Activated CD4-positive, alpha-beta T cell treated with anti-CD3 and anti-CD28 coated beads for 1 hour (primary cell): ENCODE measurements around the gene CLK4.

Source experiments
- DNase-seq: peaks from one replicate; pipeline ENCODE4 v3.0.0-alpha.2; 2020

CLK4 gene

GRCh38 chr5:178632285-178632684 lies 5.4 kb upstream of the CLK4 start:
- no peak for DNase-seq

GRCh38 chr5:178630951-178631350 lies 4.1 kb upstream of the CLK4 start:
- DNase-seq = no peak

- no peak for DNase-seq
These were observed 3.7 kb upstream of the CLK4 start for GRCh38 chr5:178630475-178630930.

GRCh38 chr5:178627259-178627598 lies 379 bp upstream of the CLK4 start:
- no peak for DNase-seq

GRCh38 chr5:178625679-178626483 lies 969 bp downstream of the CLK4 start:
- DNase-seq = no peak

GRCh38 chr5:178624631-178625546 lies 2.0 kb downstream of the CLK4 start:
- no peak for DNase-seq

GRCh38 chr5:178622679-178623247 lies 4.1 kb downstream of the CLK4 start:
- no peak for DNase-seq

GRCh38 chr5:178619390-178619789 lies 7.5 kb downstream of the CLK4 start:
- no peak for DNase-seq

- DNase-seq = no peak
These were observed 14.6 kb downstream of the CLK4 start for GRCh38 chr5:178612299-178612698.

- no peak for DNase-seq
These were observed 20.6 kb downstream of the CLK4 start for GRCh38 chr5:178606269-178606668.

- DNase-seq = no peak
These were observed 21.1 kb downstream of the CLK4 start for GRCh38 chr5:178605788-178606187.

GRCh38 chr5:178602752-178603151 lies 24.1 kb downstream of the CLK4 start:
- no peak for DNase-seq

GRCh38 chr5:178595750-178596149 lies 31.1 kb downstream of the CLK4 start:
- no peak for DNase-seq

- no peak for DNase-seq
These were observed 31.7 kb downstream of the CLK4 start for GRCh38 chr5:178595150-178595549.

GRCh38 chr5:178590924-178591423 lies 35.9 kb downstream of the CLK4 start:
- no peak for DNase-seq

GRCh38 chr5:178590141-178590923 lies 36.5 kb downstream of the CLK4 start, which contains the start of gene COL23A1:
Gene COL23A1 (minus strand): TSS chr5:178590393.
- DNase-seq = peak; percentile 14

GRCh38 chr5:178589180-178590140 lies 37.4 kb downstream of the CLK4 start:
- DNase-seq = no peak

GRCh38 chr5:178588769-178589168 lies 38.1 kb downstream of the CLK4 start:
- DNase-seq = no peak

GRCh38 chr5:178587763-178588611 lies 38.9 kb downstream of the CLK4 start:
- no peak for DNase-seq

- no peak for DNase-seq
These were observed 40.5 kb downstream of the CLK4 start for GRCh38 chr5:178586396-178586795.
